GM19463 (cell line): ENCODE measurements around the gene FAM221B.

ENCODE experiments used
- ATAC-seq: cut with Tn5 transposase; IDR thresholded peaks from one replicate; pipeline ENCODE4 v1.9.1; 2021; ENCODE audit warnings: mild to moderate bottlenecking, moderate library complexity; ENCODE audit not compliant: unreplicated experiment

FAM221B gene

DNA sequence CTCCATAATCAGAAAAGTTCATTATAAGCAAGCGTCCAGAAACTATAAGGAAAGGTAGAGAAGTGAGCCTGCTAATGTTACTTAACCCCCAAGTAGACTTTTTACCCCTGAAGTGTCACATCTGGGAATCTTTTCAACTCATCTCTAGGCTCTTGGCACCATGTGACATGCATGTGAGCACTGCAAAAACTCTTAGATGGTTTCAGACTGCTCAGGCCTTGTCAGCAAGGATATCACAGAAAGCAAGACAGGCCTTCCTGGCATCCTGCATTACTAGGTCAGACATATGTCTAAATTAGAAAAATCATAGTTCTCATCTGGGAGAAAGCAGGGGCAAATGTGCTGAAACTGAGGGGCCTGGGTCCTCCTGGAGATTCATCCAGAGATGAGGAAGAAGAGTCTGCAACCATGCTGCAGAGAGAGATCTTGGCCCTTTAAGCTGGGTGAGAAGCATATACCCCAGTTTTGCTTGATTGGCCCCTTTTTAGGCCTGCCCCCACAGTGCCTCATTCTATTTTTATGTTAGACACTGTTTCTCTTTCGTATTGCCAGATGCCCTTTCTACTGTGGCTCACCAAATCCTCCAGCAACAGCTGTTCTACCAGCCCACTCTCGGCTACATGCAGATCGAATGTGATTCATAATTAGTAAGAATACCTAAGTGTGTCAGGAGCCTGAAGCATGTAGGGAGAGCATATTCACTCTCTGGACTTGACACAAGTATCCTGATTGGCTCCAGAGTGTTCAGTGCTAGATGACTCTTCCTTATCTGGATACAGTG lies 19.4 kb upstream of the FAM221B start:
- peak; percentile 95 for ATAC-seq

DNA sequence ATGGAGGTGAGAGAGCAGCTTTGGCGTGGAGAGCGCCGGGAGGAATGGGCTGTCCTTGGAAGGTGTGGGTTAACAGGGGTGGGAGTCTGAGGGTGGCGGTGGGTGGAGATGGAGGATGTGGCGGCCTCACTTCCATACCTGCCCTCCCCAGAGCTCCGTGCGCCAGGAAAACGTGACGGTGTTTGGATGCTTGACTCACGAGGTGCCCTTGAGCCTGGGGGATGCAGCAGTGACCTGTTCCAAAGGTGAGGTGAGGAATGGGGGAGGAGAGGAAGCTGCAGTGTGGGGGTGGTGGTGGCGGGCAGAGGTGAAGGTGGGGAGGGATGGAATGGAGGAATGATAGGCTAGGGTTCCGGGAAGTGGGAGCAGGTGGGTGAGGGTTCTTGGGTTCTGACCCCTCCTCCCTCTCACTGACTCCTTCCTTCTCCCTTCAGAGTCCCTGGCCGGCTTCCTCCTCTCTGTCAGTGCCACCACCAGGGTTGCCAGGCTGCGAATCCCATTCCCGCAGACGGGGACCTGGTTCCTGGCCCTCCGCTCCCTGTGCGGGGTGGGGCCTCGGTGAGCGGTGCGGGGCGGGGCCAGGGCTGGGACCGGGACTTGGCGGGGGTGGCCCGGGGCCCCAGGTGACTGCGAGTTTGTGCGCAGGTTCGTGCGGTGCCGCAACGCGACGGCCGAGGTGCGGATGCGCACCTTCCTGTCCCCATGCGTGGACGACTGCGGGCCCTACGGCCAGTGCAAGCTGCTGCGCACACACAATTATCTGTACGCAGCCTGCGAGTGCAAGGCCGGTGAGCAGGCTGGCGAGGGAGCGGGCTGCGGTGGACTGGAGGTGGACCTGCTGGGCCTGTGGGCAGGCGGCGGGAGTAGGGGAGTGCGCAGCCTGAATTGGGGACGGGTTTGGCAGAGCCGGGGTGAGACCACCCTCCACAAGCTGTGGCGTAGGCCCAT lies 17.6 kb upstream of the FAM221B start:
- ATAC-seq, result no peak

DNA sequence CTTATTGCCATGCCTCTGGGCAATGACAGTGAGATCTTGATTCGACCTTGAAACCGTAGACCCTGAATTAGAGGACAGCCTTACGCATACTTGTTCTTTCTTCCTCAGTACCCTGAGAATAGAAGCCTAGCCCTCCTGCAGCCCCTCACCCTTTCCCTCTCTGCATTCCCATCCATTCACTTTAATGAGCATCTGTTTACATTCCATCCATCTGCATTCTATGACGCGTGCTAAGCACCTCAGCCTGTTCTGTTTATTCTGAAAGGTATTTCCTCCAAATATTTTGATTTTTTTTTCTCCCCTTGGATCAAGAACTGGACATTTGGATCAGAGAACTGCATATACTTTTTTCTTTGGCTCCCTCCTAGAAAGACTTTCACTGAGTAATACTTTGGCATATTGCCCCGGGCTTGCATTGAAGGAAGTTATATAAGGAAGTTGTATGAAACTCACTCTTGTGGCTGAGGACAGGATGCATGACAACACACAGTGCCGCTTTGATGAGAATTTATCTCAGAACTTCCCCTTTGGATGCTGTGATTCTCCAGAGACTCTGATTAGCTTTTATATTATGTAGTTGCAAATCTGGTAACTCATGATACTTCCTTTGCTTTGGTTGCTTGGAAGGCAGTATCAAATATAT lies 16.2 kb upstream of the FAM221B start:
- ATAC-seq, result no peak

DNA sequence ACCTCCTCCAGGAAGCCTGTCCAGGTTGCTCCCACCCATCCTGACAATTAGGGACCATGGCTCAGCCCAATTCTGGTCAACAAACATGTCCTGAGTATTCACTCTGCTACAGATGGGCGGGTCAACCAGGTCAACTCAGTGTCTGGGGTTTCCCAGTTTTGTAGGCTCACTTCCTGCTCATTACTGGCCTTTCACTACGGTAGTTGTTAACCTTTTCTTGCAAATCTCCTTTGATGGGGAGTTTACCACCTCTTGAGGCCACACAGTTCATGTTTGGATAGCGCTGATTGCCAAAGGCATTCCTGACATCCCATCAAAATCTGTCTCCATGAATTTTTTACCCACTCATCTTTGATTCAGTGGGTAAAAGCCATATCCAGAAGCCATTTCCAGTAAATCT lies 14.3 kb upstream of the FAM221B start:
- peak; percentile 83 for ATAC-seq

DNA sequence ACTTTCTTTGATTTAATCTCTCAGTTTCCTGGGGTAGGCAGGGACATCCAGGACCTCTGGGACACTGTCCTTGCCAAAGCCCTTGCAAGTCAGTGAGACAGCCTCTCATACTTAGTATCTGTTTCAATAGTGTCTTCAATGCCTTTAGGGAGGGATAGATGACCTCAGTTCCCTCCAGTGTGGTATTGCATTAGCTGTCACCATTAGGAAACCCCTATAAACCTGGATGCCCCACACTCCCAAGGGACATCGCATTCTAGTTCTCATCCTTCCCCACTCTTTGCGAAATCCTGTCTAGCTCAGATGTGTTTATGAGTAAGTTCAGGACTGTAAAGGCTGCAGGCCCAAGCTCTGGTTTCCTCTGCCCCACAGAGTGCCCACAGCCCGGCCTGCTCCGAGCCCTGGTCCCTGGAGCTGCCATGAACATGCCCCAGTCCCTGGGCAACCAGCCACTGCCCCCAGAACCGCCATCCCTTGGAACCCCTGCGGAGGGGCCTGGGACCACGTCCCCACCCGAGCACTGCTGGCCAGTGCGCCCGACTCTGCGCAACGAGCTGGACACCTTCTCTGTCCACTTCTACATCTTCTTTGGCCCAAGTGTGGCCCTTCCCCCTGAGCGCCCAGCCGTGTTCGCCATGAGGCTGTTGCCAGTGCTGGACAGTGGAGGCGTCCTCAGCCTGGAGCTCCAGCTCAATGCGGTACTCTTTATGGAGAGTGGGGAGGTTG lies 13.7 kb upstream of the FAM221B start:
- ATAC-seq, result no peak

DNA sequence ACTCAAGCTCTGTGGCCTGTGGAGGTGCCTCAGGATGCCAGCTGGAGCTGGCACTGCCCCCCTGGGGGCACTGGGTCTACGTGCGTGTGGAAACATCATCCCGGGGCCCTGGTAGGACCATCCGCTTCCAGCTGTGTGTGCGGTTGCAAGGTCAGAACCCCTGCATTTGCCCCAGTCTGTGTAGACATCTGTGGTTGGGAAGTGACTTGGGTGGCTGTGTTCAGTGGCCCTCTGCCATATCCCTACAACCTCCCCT lies 13.0 kb upstream of the FAM221B start:
- no peak for ATAC-seq

DNA sequence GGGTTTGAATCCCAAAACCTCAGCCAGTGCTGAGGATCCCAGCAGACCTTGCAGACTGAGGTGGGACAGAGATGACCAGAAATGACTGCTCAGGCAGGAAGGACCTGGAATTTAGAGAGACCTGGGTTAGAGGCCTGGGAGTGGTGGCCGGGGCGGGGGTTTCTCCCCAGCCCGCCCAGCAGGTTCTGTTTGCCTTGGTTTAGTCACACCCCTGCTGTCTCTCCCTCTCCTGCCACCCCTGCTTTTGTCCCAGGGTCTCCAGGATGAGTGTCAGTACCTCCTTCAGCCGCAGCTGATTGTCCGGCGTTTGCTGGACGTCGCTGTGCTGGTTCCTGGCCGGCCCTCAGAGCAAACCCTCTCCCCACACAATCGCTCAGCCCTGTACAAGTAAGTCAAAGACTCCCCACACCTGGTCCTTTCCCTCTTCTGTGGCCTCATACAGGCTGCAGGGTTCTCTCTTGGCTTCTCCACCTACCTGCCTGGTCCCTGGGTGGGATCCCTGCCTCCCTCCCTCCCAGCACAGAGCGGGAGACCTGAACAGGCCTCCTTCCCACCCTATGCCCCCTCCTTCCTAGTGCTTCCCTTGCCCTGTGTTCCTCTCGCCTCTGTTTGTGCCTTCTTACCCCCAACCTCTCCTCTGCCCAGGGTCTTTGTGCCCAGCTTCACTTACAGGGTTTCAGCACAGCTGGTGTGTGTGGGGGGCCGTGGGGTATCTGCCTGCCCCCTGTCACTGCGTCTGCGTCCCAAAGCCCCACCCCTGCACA lies 12.5 kb upstream of the FAM221B start:
- ATAC-seq, result no peak

DNA sequence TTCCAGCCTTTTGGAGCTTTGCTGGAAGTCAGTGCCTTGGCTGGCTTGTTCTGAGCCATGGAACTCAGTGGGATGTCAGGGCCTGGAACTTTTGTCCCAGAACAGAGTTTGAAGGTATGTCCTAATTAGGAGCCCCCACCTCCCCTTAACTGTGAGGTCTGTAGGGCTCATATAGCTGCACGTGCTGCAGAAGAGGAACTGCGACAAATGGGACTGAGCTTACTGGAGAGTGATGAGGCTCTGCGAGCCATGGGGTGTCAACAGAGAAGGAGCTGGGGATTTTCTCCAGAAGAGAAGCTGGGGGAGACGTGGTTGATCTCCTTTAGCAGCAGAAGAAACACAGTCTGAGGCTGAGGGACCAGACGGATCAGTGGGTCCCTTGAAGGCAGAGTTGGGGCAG lies 11.4 kb upstream of the FAM221B start:
- ATAC-seq, result no peak

DNA sequence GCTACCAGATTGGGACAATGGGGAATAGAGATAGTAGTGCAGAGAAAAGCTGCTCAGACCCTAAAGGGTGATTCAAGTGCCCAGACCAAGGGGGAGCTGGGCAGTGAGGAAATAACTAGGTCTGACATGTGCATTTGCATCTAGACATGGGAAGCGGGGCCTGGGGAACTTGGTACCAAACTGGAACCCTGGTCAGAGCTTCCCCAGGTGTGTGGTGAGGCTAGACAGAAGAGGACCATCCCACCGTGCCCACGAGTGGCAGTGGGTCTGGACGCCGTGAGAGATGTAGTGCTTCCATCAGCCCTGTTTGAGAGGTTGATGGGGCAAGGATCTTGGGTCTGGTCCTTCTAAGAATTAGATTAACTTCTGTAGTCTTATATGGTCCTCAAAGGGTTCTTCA lies 8.1 kb upstream of the FAM221B start:
- no peak for ATAC-seq

DNA sequence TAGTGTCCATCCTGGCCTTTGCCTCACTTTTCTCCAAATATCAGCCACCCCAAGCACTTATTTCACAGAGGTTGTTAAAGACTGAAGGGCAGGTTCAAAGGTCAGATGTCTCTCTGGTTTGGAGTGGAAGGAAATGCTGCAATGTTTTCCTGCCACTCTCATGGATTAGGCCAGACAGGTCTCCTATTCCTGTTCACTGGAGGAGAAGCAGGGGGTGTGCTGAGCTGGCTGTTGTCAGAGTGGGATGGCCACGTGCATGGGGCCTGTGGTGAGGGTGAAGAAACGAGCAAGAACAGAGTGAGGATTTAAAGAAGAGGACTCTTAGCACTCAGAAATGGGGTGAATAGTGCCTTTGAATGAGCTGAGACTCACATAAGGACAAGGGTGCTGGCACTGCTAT lies 7.2 kb upstream of the FAM221B start:
- no peak for ATAC-seq

DNA sequence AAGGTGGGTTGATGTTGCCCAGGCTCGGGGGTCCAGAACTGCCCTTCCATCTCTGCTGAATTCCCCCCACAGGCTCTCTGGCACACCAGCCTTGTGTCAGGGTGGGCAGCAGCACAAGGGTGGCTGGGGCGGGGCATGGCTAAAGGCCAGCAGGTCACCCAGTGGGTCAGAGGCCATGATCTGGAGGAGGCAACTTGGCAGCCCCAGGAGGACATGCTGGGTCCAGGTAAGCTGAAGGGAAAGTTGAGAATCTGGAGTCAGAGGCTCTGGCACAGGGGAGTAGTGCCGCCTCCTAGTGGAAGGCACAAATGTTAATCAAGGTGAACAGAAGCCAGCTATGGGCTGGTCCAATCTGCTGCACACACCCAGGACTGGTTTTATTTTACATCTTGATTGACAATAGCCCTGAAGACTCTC lies 6.7 kb upstream of the FAM221B start:
- ATAC-seq, result no peak

DNA sequence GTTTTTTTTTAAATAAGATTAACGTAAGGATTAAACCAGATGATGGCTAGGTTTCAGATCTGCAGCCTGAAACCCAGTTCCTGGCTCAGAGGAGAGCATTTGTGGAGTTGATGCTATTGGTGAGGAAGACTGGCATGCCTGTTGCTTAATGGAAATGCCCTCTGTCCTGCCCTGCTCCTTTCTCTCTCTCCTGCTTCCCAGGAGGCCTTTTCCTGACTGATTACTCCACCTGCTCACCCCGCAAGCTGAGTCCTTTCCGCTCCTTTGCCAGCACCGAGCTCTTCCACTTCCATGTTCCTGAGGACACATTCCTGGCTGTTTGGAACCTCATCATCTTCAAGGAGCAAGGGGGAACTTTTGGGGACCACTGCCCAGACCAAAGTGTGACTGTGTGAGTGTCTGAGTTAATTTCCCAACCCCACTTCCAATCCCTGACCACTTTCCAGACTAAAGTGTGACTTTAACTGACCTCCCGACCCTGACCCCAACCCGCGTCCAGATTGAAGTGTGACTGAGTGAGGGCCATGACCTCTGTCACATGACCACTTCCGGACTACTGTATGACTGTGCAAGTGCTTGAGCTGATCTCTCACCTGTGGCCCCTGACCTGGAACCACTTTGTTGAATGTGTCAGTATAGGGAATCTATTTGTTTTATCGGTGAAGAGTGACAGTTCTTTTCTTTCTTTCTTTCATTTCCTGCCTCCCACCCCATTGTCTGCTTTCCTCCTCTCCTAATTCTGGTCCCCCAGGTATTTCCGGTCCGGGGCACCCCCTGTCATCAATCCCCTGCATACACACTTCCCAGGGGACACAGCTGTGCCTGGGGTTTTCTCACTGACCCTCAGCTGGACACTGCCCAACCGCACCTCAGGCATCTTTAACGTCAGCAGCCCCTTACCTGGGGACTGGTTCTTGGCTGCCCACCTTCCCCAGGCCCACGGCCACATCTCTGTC lies 6.0 kb upstream of the FAM221B start:
- ATAC-seq, result no peak

DNA sequence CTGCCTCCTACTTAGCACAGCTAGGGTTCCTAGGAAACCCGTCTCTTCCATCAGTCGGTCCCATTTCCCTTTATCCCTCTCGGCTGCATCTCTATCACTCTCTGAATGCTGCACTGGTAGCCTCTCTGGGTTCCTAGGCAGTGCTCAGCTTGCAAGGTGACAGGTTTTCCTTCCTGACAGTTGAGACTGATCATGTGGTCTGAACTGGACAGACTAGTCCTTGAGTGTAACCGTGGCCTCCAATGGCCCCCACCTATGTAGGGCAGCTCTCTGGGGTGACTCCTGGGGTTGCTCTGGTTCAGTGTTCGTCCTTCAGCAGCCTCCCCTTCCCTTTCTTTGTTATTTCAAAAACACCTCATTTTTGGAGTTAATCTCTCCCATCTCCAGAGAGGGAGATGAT lies 4.3 kb upstream of the FAM221B start:
- ATAC-seq, result no peak

DNA sequence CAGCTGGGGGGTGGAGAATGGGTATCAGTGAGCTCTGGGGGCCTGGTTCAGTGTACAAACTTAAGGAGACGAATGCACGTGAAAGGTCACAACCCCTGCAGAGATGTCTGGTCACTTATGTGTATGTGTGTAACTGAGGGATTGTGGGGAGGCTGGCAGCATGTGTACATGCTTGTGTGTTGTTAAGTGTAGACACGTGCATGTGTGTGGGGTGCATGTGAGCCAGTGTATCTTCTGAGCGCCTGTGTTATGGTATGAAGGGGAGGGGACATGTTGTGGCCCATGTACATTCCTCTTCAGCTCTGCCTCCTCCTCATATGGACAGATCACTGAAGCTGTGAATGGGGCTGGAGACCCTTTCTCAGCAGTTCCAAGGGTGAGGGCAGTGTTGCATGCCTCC lies 2.5 kb upstream of the FAM221B start:
- no peak for ATAC-seq

DNA sequence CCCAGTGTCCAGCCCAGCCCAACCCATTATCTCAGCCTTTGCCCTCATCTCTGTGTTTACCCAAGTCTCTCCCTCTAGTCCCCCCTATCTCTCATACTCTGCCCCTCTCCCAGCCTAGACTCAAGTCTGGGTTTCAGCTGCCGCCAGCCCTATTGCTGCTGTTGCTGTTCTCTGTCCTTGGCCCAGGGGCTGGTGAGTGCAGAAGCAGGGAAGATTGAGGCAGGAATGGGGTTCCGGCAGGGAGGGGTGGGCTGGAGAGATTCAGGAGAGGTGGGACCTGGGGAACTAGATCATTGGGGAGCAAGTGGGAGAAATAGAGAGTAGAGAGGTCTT lies 1.2 kb upstream of the FAM221B start:
- no peak for ATAC-seq

DNA sequence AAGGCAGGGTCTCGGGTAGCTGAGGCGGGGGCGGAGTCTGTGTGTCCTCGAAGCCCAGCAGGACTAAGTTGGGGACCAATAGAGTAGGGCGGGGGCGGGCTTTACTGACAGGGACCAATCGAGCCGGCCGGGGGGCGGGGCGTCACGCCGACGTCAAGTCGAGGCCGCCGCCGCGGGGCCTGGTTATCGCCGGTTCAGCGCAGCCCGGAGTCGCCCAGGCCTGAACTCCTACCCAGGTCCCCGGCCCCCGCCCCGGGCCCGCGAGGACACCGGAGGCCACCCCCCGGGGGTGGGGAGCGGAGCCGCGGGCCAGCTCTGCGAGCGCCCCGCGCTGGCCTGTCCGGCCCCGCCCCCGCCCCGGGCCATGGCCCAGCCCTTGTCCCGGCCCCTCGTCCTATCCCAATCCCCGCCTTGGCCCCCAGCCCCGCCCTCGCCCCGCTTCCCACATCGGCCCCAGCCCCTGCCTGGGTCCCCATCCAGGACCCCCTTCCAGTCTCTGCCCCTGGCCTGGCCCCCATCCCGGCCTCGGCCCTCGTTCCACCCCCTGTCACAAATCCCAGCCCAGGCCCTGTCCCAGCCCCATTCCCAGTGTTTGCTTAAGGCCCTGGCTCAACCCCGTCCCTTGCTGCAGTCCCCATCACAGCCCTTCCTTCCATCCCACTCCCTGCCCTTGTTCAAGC lies 692 bp upstream of the FAM221B start, which contains the start of gene TMEM8B:
Gene TMEM8B (plus strand): TSS at position 145 of the 680 bp plus-strand sequence. CDS start 220 bp downstream, at position 365.
- ATAC-seq, result peak; percentile 74

DNA sequence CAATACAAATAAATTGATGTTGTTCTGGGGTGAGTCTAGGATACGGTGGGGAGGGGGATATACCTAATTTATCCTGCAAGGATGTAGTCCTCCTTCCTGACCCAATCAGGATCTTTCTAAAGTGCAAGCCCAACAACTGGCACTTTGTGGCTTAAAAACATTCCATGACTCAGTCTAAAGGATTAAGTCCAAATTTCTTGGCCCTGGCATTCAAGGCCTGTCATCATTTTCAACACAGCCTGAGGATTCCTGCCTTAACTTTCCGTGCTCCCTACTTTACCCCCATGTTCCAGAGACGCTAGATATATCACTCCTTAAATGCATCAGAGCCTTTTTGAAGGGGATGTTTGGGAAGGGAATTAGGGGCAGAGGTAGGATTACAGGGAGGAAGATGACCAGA lies 1.0 kb downstream of the FAM221B start:
- no peak for ATAC-seq

DNA sequence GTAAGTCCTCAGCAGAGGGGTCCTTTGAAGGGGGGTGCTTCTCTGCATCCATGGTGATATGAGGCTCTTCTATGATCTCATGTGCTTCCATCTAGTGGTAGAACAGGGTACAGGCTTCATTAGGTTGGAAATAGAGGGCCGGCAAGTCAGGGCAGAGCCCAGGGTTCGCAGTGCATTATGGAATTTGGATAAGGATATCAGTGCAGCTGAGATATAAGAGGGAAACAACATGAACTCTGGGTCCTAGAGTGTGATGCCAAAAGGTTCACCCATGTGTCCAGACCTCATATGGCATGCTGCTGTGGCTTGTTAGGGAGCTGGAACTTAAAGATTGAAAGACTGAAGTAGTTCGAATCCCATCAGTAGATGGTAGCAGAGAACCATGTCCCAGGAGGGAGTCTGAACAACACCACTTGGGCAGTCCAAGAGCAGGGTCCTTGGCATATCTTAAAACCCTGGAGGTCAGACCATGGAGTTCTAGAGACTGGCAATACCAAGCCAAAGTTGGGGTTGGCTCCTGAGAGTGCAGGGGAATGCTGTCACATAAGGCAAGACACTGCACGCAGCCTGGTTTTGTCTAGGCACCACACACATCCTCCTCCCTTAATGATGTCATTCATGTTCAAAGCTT lies 2.3 kb downstream of the FAM221B start:
- ATAC-seq, result peak; percentile 46
